SK-N-SH (cell line): ENCODE data around the gene DUSP10. TPM values are rescaled to one million over a fixed set of nuclear protein-coding genes. Genes with fewer than 3 reads are reported as not detected.

Experiments used
- CTCF ChIA-PET: fragments of 300-600, 350-600 bp; formaldehyde crosslinking; extraction: SDS; loops from one replicate; lab custom pipeline; 2021; lab: Yijun Ruan, JAX
- POLR2A ChIA-PET: fragments of 350-600 bp; sonication (Branson Sonifier 250); formaldehyde crosslinking; extraction: SDS; loops from one replicate; lab custom pipeline; 2020; ENCODE audit warnings: antibody characterized with exemption, inconsistent platforms; lab: Yijun Ruan, JAX
- DNase-seq: peaks from one replicate; pipeline ENCODE4 v3.0.0; 2012
- H2AFZ ChIP-seq: fragments of 200-600 bp; sonication (generic); 2 replicates; pipeline ENCODE4 v1.8.1; 2016; ENCODE audit warnings: antibody characterized with exemption, mild to moderate bottlenecking, low read depth
- H3F3A ChIP-seq: fragments of 200-600 bp; sonication (generic); replicated peaks from 2 replicates; pipeline ENCODE3; 2016; ENCODE audit warnings: antibody characterized with exemption, mild to moderate bottlenecking; ENCODE audit not compliant: insufficient read depth
- H3K27ac ChIP-seq, 2 experiments: fragments of 200-500 bp in 1 of 2; fragments of 200-600 bp in 1 of 2; sonication (Bioruptor generic) in 1 of 2; sonication (generic), shearing (Covaris generic) in 1 of 2; 2 replicates each; pipeline versions ENCODE4 v1.5.1 to v1.6.1; 2014 to 2016; ENCODE audit warnings: low read depth in 2 of 2, inconsistent platforms in 1 of 2, low read length in 1 of 2, mild to moderate bottlenecking in 1 of 2, mixed read lengths in 1 of 2
- H3K27me3 ChIP-seq: fragments of 200-600 bp; sonication (generic), shearing (Covaris generic); 2 replicates; pipeline ENCODE4 v1.6.1; 2016; ENCODE audit warnings: mixed run types; ENCODE audit not compliant: insufficient read depth
- H3K36me3 ChIP-seq, 2 experiments: fragments of 200-500 bp in 1 of 2; fragments of 200-600 bp in 1 of 2; sonication (Bioruptor generic) in 1 of 2; sonication (generic) in 1 of 2; replicated peaks in 1 of 2; 2 replicates each; pipeline versions ENCODE3 to v1.5.1; 2014 to 2016; ENCODE audit warnings: low read length in 1 of 2, mild to moderate bottlenecking in 1 of 2; ENCODE audit not compliant: insufficient read depth in 2 of 2, control insufficient read depth in 1 of 2
- H3K4me1 ChIP-seq, 2 experiments: fragments of 200-500 bp in 1 of 2; fragments of 200-600 bp in 1 of 2; sonication (Bioruptor generic) in 1 of 2; sonication (generic), shearing (Covaris generic) in 1 of 2; 2 replicates each; pipeline versions ENCODE4 v1.5.1 to v1.6.1; 2014 to 2016; ENCODE audit warnings: low read depth in 1 of 2, low read length in 1 of 2, mixed run types in 1 of 2; ENCODE audit not compliant: insufficient read depth in 2 of 2, control insufficient read depth in 1 of 2
- H3K4me2 ChIP-seq: fragments of 200-600 bp; sonication (generic), shearing (Covaris generic); 2 replicates; pipeline ENCODE4 v1.6.1; 2017; ENCODE audit warnings: mixed run types
- H3K4me3 ChIP-seq, 2 experiments: fragments of 200-500 bp in 1 of 2; fragments of 200-600 bp in 1 of 2; sonication (Bioruptor generic) in 1 of 2; sonication (generic), shearing (Covaris generic) in 1 of 2; 2 replicates each; pipeline versions ENCODE4 v1.5.1 to v1.8.1; 2014 to 2016; ENCODE audit warnings: low read depth in 2 of 2, inconsistent platforms in 1 of 2, low read length in 1 of 2, mild to moderate bottlenecking in 1 of 2, mixed read lengths in 1 of 2, moderate library complexity in 1 of 2
- H3K79me2 ChIP-seq: fragments of 200-600 bp; sonication (generic); 2 replicates; pipeline ENCODE4 v1.8.1; 2017; ENCODE audit warnings: mild to moderate bottlenecking; ENCODE audit not compliant: insufficient read depth
- H3K9ac ChIP-seq: fragments of 200-600 bp; sonication (generic); 2 replicates; pipeline ENCODE4 v1.6.1; 2017; ENCODE audit warnings: mixed run types
- H3K9me2 ChIP-seq: fragments of 200-600 bp; sonication (generic); 2 replicates; pipeline ENCODE4 v1.6.1; 2017; ENCODE audit warnings: mixed run types
- H3K9me3 ChIP-seq: fragments of 200-600 bp; sonication (generic); 2 replicates; pipeline ENCODE4 v1.6.1; 2017; ENCODE audit warnings: mixed run types, mild to moderate bottlenecking, moderate library complexity
- H4K20me1 ChIP-seq: fragments of 200-600 bp; sonication (generic); 2 replicates; pipeline ENCODE4 v1.6.1; 2017; ENCODE audit warnings: mild to moderate bottlenecking, mixed run types; ENCODE audit not compliant: insufficient read depth
- ELF1 ChIP-seq: IDR thresholded peaks from 2 replicates; pipeline ENCODE4 v1.4.0; 2012
- MEF2A ChIP-seq: IDR thresholded peaks from 2 replicates; pipeline ENCODE4 v1.4.0; 2012; ENCODE audit warnings: low read depth, borderline replicate concordance
- NRF1 ChIP-seq: IDR thresholded peaks from 2 replicates; pipeline ENCODE4 v1.6.1; 2012; ENCODE audit warnings: low read depth, mild to moderate bottlenecking, low read length
- RAD21 ChIP-seq: IDR thresholded peaks from 2 replicates; pipeline ENCODE4 v1.6.1; 2012; ENCODE audit warnings: mild to moderate bottlenecking, low read length
- RCOR1 ChIP-seq: fragments of 150-350 bp; IDR thresholded peaks from 2 replicates; pipeline ENCODE4 v1.6.1; 2017; ENCODE audit warnings: antibody characterized with exemption, low read length
- RFX5 ChIP-seq: IDR thresholded peaks from 2 replicates; pipeline ENCODE4 v1.6.1; 2012; ENCODE audit warnings: mild to moderate bottlenecking, improper control_type of control experiment, low read length
- RXRA ChIP-seq: IDR thresholded peaks from 2 replicates; pipeline ENCODE4 v1.4.0; 2012; ENCODE audit warnings: low read depth, mild to moderate bottlenecking, borderline replicate concordance
- SIN3A ChIP-seq: IDR thresholded peaks from 2 replicates; pipeline ENCODE4 v1.6.1; 2012; ENCODE audit warnings: low read depth, mild to moderate bottlenecking, low read length, moderate library complexity, borderline replicate concordance
- SMC3 ChIP-seq: IDR thresholded peaks from 2 replicates; pipeline ENCODE4 v1.6.1; 2012; ENCODE audit warnings: low read depth, low read length, improper control_type of control experiment
- TAF1 ChIP-seq: IDR thresholded peaks from 2 replicates; pipeline ENCODE4 v1.6.1; 2012; ENCODE audit warnings: low read depth, mild to moderate bottlenecking, low read length, moderate library complexity, borderline replicate concordance
- TCF12 ChIP-seq: IDR thresholded peaks from 2 replicates; pipeline ENCODE4 v1.4.0; 2012
- WGBS: methylation state at CpG from one replicate; pipeline ENCODE4 v1.1.6; 2017; ENCODE audit warnings: low lambda C conversion rate; 5-methylcytosine and 5-hydroxymethylcytosine counted together
- polyA plus RNA-seq, 3 experiments: library from polyadenylated mRNA; depleted of rRNA; stranded (reverse); fragments of >200 nt; gene quantifications; 2 replicates each; pipeline ENCODE4 v1.2.3, GENCODE V29; 2012

DUSP10 gene
- polyA plus RNA-seq, 1 of the 3 experiments (the other 2 are of a cell fraction) = 6.4 TPM

DNA sequence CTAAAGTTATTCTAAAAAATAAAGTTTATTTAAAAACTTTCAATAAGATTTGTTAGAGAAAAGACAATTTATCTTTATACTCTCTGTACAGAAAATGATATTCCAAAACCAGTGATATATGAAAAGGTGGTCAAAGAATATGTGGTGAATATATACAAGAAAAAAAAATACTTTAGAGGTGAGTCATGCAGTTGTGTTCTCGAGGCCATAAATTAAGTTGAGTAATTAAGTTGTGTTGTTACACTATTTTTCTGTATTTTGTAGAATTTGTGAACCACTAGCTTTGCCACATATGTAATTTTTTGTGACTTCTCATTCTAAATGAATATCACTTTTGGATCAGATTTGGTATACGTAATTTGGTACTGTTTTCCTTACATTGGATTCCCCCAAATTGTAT, 23.6 kb upstream of the DUSP10 start:
- no peaks in the 10 kb centered on the region for H3K9me2 ChIP-seq
- peak overlapping the region in 1 of 2 experiments; percentile 5; a peak in 1 of 4 replicates for H3K27ac ChIP-seq
- H3K4me1 ChIP-seq = peaks cover 0 to 2% of the 10 kb centered on the region in 2 experiments; a peak in 2 of 4 replicates
- H3K4me2 ChIP-seq = no peak overlapping the region
- no peak overlapping the region for H3K4me3 ChIP-seq
- no peaks in the 10 kb centered on the region for H3K36me3 ChIP-seq
- no peak for TF ChIP-seq SMC3
- TF ChIP-seq RCOR1 = no peak
- TF ChIP-seq SIN3A = no peak
- TF ChIP-seq, all 33 proteins: peak for 0
- POLR2A ChIA-PET = no interaction called here
- Histone ChIP-seq H3K27me3 (no peaks in the 10 kb centered on the region), H2AFZ (no peak overlapping the region), H3K9ac (no peak overlapping the region), H3K9me3 (no peaks in the 10 kb centered on the region), H4K20me1 (no peaks in the 10 kb centered on the region), H3K79me2 (no peaks in the 10 kb centered on the region), H3F3A (no peaks in the 10 kb centered on the region)
- CTCF ChIA-PET = no interaction called here
- 19% methylated on average over 2 of the region's 2 CpGs for whole genome bisulfite sequencing
- no peak for DNase-seq

DNA sequence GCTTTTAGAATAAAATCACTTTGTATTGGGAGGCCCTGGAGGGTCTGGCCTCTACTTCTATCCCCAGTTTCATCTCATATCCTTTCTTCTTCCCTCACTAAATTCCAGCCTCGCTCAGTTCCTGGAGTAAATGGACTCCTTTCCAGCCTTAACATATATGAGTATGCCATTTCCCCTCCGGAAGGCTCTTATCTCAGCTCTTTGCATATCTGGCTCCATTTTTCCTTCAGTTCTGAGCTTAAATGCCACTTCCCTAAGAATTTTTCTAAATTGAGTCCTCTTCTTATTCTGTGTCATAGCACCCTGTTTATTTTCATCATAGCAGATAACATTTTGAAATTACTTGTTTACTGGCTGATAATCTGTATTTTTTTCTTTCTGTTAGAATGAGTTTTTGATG, 20.2 kb upstream of the DUSP10 start:
- no peaks in the 10 kb centered on the region for H3K79me2 ChIP-seq
- no peaks in the 10 kb centered on the region for H3F3A ChIP-seq
- CTCF ChIA-PET = no interaction called here
- H3K4me1 ChIP-seq = peaks cover 0 to 2% of the 10 kb centered on the region in 2 experiments; a peak in 2 of 4 replicates
- no peak overlapping the region for H2AFZ ChIP-seq
- no peak overlapping the region for H3K27ac ChIP-seq
- no peaks in the 10 kb centered on the region for H4K20me1 ChIP-seq
- no peaks in the 10 kb centered on the region for H3K9me3 ChIP-seq
- H3K27me3 ChIP-seq = no peaks in the 10 kb centered on the region
- no peak overlapping the region for H3K4me2 ChIP-seq
- DNase-seq = no peak
- H3K9ac ChIP-seq = no peak overlapping the region
- no peak overlapping the region for H3K4me3 ChIP-seq
- no peaks in the 10 kb centered on the region for H3K9me2 ChIP-seq
- WGBS = 69% methylated on average over 2 of the region's 2 CpGs
- TF ChIP-seq RAD21 (no peak), TCF12 (no peak), TAF1 (no peak)
- no peaks in the 10 kb centered on the region for H3K36me3 ChIP-seq
- POLR2A ChIA-PET = no interaction called here

DNA sequence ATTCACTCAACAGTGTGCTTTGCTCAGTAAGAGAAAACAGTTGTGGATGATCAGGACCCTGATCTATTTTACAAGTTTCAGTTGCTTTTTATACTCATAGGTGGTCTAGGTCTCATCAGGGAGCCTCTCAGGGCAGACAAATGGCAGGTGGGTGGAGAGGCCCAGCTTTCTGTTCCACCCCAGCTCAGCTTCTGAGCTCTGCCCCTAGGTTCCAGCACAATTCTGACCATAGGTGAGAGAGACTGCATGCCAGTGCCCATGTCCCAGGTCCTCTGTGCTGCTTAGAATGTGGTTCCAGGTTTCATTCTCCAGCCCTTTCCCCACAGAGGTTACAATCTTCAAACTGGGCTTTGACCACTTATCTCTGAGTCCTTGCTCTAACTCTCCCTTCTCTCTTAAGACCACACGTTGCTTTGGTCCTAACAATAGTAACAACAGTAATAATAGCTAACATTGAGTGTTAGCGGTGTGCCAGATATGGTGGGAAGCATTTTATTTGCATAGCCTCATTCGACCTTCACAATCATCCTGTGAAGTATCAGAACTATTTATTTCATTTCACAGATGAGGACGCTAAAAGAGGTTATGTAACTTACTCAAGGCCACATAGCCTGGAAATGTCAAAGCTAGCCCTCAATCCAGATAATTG, 19.6 kb upstream of the DUSP10 start:
- Histone ChIP-seq H3K9ac (no peak overlapping the region), H3K27ac (no peak overlapping the region), H3F3A (no peaks in the 10 kb centered on the region), H4K20me1 (no peaks in the 10 kb centered on the region), H3K27me3 (no peaks in the 10 kb centered on the region), H3K79me2 (no peaks in the 10 kb centered on the region), H3K4me3 (no peak overlapping the region), H2AFZ (no peak overlapping the region), H3K9me2 (no peaks in the 10 kb centered on the region), H3K4me1 (peaks cover 0 to 2% of the 10 kb centered on the region in 2 experiments; a peak in 2 of 4 replicates), H3K9me3 (no peaks in the 10 kb centered on the region), H3K4me2 (no peak overlapping the region), H3K36me3 (no peaks in the 10 kb centered on the region)
- ChIA-PET POLR2A (no interaction called here), CTCF (no interaction called here)
- DNase-seq = no peak
- WGBS = 78% methylated on average over 4 of the region's 4 CpGs
- TF ChIP-seq NRF1 (no peak), MEF2A (no peak), TCF12 (no peak), RFX5 (no peak), ELF1 (no peak), RCOR1 (no peak), TAF1 (no peak), RXRA (no peak)
